ENCODE results near the gene TRIM54. TPM values are rescaled to one million over a fixed set of nuclear protein-coding genes. Genes with fewer than 3 reads are reported as not detected.

The TRIM54 gene
- total and polyA plus RNA-seq, 2 of the 4 experiments (the other 2 are of a cell fraction): 0.15 TPM; not detected in 1

DNA sequence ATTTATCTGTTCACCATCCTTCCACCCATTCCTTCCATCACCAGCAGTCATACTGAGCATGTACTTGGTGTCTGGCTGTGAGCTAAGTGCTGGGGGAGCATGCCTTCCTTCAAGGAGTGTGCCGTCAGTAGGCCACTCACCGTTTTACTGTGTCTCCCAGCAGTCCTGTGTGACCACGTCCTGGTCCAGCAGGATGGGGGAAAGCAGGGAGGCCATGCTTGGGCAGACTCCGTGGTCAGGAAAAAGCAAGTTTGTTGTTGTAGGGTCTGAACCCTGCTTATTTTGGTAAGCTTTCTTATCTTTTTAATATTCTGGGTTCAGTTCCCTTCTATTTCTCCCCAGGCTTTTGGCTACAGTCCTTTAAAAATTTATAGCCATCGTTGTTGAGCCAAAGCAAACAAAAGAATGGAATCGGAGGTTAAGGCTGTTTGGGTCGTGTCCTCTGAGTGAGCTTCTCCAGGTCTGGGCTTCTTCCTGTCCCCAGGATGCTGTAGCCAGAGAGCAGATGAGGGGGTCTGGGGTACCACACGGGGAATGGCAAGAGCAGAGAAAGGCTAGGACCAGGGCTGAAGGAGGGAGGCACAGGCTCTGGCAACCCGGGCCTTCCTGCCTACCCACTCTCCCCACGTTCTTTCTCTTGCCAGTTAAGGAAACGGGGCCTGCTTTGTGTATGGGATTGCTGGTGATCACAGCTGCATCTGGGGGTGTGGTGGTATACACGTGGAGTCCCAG lies 32.9 kb upstream of the TRIM54 start:
- H3K27ac ChIP-seq (ENCODE audit: insufficient read depth, low read length): no peak overlapping the region
- 56% methylated on average over 3 of the region's 12 CpGs; no CpG with 5 or more reads in 1 of the 2 experiments for WGBS, 2 experiments (ENCODE audit: extremely low coverage in 2 of 2, insufficient read length in 1 of 2)
- TF ChIP-seq CHD1 (IDR thresholded peaks at IDR 0.05; ENCODE audit: low read depth, low read length): no peak
- no peak for TF ChIP-seq RCOR1 (IDR thresholded peaks at IDR 0.05; ENCODE audit: insufficient replicate concordance, low read length)
- no peak for TF ChIP-seq BHLHE40 (IDR thresholded peaks at IDR 0.05; ENCODE audit: low read depth, low read length)
- no peak for TF ChIP-seq NFE2L2 (IDR thresholded peaks at IDR 0.05; ENCODE audit: low read depth, low read length)
- TF ChIP-seq SMC3 (IDR thresholded peaks at IDR 0.05; ENCODE audit: low read depth, low read length): no peak
- no peak for TF ChIP-seq MAFK (IDR thresholded peaks at IDR 0.05; ENCODE audit: low read depth, low read length)
- no peak for TF ChIP-seq MXI1 (IDR thresholded peaks at IDR 0.05; ENCODE audit: borderline replicate concordance, low read depth, low read length)
- TF ChIP-seq, protein P1, sequence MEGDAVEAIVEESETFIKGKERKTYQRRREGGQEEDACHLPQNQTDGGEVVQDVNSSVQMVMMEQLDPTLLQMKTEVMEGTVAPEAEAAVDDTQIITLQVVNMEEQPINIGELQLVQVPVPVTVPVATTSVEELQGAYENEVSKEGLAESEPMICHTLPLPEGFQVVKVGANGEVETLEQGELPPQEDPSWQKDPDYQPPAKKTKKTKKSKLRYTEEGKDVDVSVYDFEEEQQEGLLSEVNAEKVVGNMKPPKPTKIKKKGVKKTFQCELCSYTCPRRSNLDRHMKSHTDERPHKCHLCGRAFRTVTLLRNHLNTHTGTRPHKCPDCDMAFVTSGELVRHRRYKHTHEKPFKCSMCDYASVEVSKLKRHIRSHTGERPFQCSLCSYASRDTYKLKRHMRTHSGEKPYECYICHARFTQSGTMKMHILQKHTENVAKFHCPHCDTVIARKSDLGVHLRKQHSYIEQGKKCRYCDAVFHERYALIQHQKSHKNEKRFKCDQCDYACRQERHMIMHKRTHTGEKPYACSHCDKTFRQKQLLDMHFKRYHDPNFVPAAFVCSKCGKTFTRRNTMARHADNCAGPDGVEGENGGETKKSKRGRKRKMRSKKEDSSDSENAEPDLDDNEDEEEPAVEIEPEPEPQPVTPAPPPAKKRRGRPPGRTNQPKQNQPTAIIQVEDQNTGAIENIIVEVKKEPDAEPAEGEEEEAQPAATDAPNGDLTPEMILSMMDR (conservative IDR thresholded peaks at IDR 0.05; ENCODE audit: low read depth, low read length): no peak
- no peak for TF ChIP-seq FOS (IDR thresholded peaks at IDR 0.05; ENCODE audit: low read depth, low read length)
- TF ChIP-seq CEBPB (IDR thresholded peaks at IDR 0.05; ENCODE audit: low read depth, low read length): no peak
- no peak for TF ChIP-seq MAZ (IDR thresholded peaks at IDR 0.05; ENCODE audit: borderline replicate concordance, low read depth, low read length)
- TF ChIP-seq RAD21 (IDR thresholded peaks at IDR 0.05; ENCODE audit: low read length): no peak
- TF ChIP-seq, protein P2, sequence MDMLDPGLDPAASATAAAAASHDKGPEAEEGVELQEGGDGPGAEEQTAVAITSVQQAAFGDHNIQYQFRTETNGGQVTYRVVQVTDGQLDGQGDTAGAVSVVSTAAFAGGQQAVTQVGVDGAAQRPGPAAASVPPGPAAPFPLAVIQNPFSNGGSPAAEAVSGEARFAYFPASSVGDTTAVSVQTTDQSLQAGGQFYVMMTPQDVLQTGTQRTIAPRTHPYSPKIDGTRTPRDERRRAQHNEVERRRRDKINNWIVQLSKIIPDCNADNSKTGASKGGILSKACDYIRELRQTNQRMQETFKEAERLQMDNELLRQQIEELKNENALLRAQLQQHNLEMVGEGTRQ (IDR thresholded peaks at IDR 0.05; ENCODE audit: low read depth, low read length): no peak
- TF ChIP-seq POLR2A (IDR thresholded peaks at IDR 0.05; ENCODE audit: low read depth, low read length): no peak
- TF ChIP-seq, protein P3, sequence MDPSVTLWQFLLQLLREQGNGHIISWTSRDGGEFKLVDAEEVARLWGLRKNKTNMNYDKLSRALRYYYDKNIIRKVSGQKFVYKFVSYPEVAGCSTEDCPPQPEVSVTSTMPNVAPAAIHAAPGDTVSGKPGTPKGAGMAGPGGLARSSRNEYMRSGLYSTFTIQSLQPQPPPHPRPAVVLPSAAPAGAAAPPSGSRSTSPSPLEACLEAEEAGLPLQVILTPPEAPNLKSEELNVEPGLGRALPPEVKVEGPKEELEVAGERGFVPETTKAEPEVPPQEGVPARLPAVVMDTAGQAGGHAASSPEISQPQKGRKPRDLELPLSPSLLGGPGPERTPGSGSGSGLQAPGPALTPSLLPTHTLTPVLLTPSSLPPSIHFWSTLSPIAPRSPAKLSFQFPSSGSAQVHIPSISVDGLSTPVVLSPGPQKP (IDR thresholded peaks at IDR 0.05; ENCODE audit: borderline replicate concordance, low read depth, low read length): no peak

More for the DNA sequence above, 32.9 kb upstream of the TRIM54 start:
- ChIA-PET POLR2A (ENCODE audit: unreplicated experiment) (no interaction called here), CTCF (interaction anchor here (0.6 to 1.7 kb wide), 2 partner anchors 31 to 75 kb away, joined by 3 to 5 read pairs; no protein-coding TSS in a partner anchor)
- Histone ChIP-seq H3K4me3 (ENCODE audit: insufficient read depth, low read depth, low read length) (no peak overlapping the region), H4K5ac (ENCODE audit: low read depth, low read length) (no peak overlapping the region), H3K27me3 (ENCODE audit: control insufficient read depth, insufficient read depth, low read length) (peaks cover 11% of the 10 kb centered on the region), H3K9me1 (ENCODE audit: insufficient read depth, low read length) (0 out of 2 replicates have a peak, but pooled peaks cover 2% of the 10 kb centered on the region), H3K4me2 (ENCODE audit: low read depth, low read length) (no peak overlapping the region), H3K14ac (replicated peaks; ENCODE audit: low read depth, low read length) (no peak overlapping the region), H3K36me3 (ENCODE audit: control insufficient read depth, insufficient read depth, low read length) (peaks cover 3% of the 10 kb centered on the region; the same call in 1 of the 2 replicates), H3K4ac (ENCODE audit: low read depth, low read length) (no peak overlapping the region), H2AK5ac (ENCODE audit: low read depth, low read length) (no peak overlapping the region), H2BK5ac (ENCODE audit: low read depth, low read length, poor library complexity, severe bottlenecking) (no peak overlapping the region), H4K8ac (ENCODE audit: low read depth in 2 of 2, low read length in 2 of 2) (no peak overlapping the region), H3K9me3 (ENCODE audit: control insufficient read depth, insufficient read depth, low read length) (no peaks in the 10 kb centered on the region), H2BK15ac (ENCODE audit: low read depth, low read length) (no peak overlapping the region), H2AFZ (replicated peaks; ENCODE audit: low read length, poor library complexity) (peak overlapping the region; percentile 18), H2AK9ac (replicated peaks; ENCODE audit: low read depth, low read length, poor library complexity) (no peak overlapping the region), H3K56ac (ENCODE audit: extremely low read depth, insufficient read depth, low read length) (no peak overlapping the region), H3K9ac (ENCODE audit: low read depth, low read length) (no peak overlapping the region), H2BK20ac (ENCODE audit: low read depth, low read length) (no peak overlapping the region), H2BK120ac (ENCODE audit: low read depth, low read length) (no peak overlapping the region), H3K79me1 (ENCODE audit: low read depth in 1 of 2, low read length in 2 of 2) (no peaks in the 10 kb centered on the region), H3K18ac (ENCODE audit: low read depth, low read length) (no peak overlapping the region), H3K23ac (ENCODE audit: low read depth, low read length) (no peak overlapping the region), H4K20me1 (ENCODE audit: insufficient read depth, low read length) (no peaks in the 10 kb centered on the region), H4K91ac (ENCODE audit: insufficient read depth, low read depth, low read length) (no peak overlapping the region), H3K4me1 (ENCODE audit: control insufficient read depth, insufficient read depth, low read length) (no peaks in the 10 kb centered on the region)
- ATAC-seq (ENCODE audit: low read depth) (no peak), DNase-seq (no peak)
- no TSS peak for BruUV-seq (replicated peaks)
- intact Hi-C loops (cut with micrococcal nuclease): no loop called here
- in situ Hi-C loops (cut with MboI; ENCODE audit: low sequenced_read_pairs): no loop called here
- dilution Hi-C loops (cut with HindIII; ENCODE audit: low sequenced_read_pairs, unreplicated experiment): no loop called here

Data from IMR-90 (cell line).